Peyer's patch (tissue), 4 donors: Measurements from ENCODE around the gene SLC39A3.

Source experiments
- POLR2A ChIP-seq, 2 donors: fragments of 450-650 bp; IDR thresholded peaks; one replicate each; pipeline ENCODE4 v1.5.1; 2017; ENCODE audit warnings: antibody characterized with exemption in 2 of 2, mild to moderate bottlenecking in 2 of 2, moderate library complexity in 2 of 2
- TF ChIP-seq, protein P1 (sequence below), 6 experiments: fragments of 450-650 bp in 4 of 6; fragments of 200-600 bp in 2 of 6; sonication (generic) in 1 of 6; IDR thresholded peaks; one replicate each; pipeline ENCODE4 v1.5.1; 2017 to 2019; ENCODE audit warnings: antibody characterized with exemption in 6 of 6, mild to moderate bottlenecking in 3 of 6, moderate library complexity in 1 of 6

DNA sequence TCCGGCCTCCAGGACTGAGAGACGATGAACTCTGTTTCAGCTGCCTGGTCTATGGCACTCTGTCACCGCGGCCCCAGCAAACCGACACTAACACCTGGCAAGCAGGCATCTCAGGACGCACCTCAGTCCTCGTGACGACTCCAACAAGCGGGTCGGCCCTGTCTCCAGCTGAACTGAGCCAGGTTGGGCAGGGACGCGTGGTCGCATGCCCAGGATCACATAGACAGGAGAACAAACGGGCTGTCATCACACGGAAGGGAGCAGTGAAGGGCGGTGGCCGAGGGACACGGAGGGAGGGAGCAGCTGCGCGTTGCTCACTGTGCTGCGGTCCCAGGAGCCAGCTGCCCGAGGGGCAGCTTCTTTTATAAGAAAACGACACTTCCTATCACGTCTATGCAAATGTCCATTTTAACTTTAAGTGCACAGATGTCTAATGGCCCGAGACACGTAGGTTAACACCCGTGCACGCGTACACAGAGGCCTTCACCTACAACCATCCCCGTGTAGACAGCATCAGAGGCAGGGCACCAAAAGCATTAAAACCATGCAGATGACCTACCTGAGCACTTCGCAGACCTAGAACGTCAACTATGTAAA, 34.4 kb upstream of the SLC39A3 start:
- TF ChIP-seq, protein P1, sequence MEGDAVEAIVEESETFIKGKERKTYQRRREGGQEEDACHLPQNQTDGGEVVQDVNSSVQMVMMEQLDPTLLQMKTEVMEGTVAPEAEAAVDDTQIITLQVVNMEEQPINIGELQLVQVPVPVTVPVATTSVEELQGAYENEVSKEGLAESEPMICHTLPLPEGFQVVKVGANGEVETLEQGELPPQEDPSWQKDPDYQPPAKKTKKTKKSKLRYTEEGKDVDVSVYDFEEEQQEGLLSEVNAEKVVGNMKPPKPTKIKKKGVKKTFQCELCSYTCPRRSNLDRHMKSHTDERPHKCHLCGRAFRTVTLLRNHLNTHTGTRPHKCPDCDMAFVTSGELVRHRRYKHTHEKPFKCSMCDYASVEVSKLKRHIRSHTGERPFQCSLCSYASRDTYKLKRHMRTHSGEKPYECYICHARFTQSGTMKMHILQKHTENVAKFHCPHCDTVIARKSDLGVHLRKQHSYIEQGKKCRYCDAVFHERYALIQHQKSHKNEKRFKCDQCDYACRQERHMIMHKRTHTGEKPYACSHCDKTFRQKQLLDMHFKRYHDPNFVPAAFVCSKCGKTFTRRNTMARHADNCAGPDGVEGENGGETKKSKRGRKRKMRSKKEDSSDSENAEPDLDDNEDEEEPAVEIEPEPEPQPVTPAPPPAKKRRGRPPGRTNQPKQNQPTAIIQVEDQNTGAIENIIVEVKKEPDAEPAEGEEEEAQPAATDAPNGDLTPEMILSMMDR (IDR thresholded peaks at IDR 0.05): no peak
- TF ChIP-seq POLR2A (IDR thresholded peaks at IDR 0.05): no peak
